OCI-LY1 (cell line): Measurements from ENCODE around the gene FOXJ3.

Source experiments
- H2AFZ ChIP-seq: fragments of 200-600 bp; sonication (generic), shearing (Covaris generic); 2 replicates; pipeline ENCODE4 v1.6.0; 2014; ENCODE audit warnings: antibody characterized with exemption, mild to moderate bottlenecking, low read length
- H3F3A ChIP-seq: fragments of 200-600 bp; sonication (generic), shearing (Covaris generic); 2 replicates; pipeline ENCODE4 v1.6.0; 2014; ENCODE audit warnings: mild to moderate bottlenecking, antibody characterized with exemption, low read length, moderate library complexity; ENCODE audit not compliant: insufficient read depth
- H3K27ac ChIP-seq: fragments of 200-600 bp; sonication (generic); 2 replicates; pipeline ENCODE4 v1.5.1; 2014; ENCODE audit warnings: low read length, mixed run types, mild to moderate bottlenecking, low read depth; ENCODE audit not compliant: poor library complexity, severe bottlenecking
- H3K27me3 ChIP-seq: fragments of 200-600 bp; sonication (generic); 2 replicates; pipeline ENCODE4 v1.6.0; 2014; ENCODE audit warnings: antibody characterized with exemption, mild to moderate bottlenecking, low read length, moderate library complexity; ENCODE audit not compliant: insufficient read depth
- H3K36me3 ChIP-seq: fragments of 200-600 bp; sonication (generic); 2 replicates; pipeline ENCODE4 v1.6.1; 2014; ENCODE audit warnings: mild to moderate bottlenecking, antibody characterized with exemption, low read length, moderate library complexity, mixed read lengths; ENCODE audit not compliant: insufficient read depth
- H3K4me1 ChIP-seq: fragments of 200-600 bp; sonication (generic); 2 replicates; pipeline ENCODE4 v1.5.1; 2014; ENCODE audit warnings: mild to moderate bottlenecking, low read length, moderate library complexity; ENCODE audit not compliant: insufficient read depth, severe bottlenecking
- H3K4me2 ChIP-seq: fragments of 200-600 bp; sonication (generic), shearing (Covaris generic); 2 replicates; pipeline ENCODE4 v1.6.1; 2014; ENCODE audit warnings: low read length
- H3K4me3 ChIP-seq: fragments of 200-600 bp; sonication (generic); 2 replicates; pipeline ENCODE4 v1.5.1; 2014; ENCODE audit warnings: low read length, low read depth, mild to moderate bottlenecking, mixed read lengths; ENCODE audit not compliant: poor library complexity, severe bottlenecking
- H3K79me2 ChIP-seq: fragments of 200-600 bp; shearing (Covaris generic); 2 replicates; pipeline ENCODE4 v1.6.1; 2016; ENCODE audit warnings: mixed run types, low read length, mixed read lengths; ENCODE audit not compliant: insufficient read depth
- H3K9ac ChIP-seq: fragments of 200-600 bp; sonication (generic), shearing (Covaris generic); 2 replicates; pipeline ENCODE4 v1.6.1; 2014; ENCODE audit warnings: mild to moderate bottlenecking, low read length, mixed read lengths
- H3K9me2 ChIP-seq: fragments of 200-600 bp; sonication (generic), shearing (Covaris generic); 2 replicates; pipeline ENCODE4 v1.6.1; 2014; ENCODE audit warnings: low read depth, mild to moderate bottlenecking, low read length, mixed read lengths
- H3K9me3 ChIP-seq: fragments of 200-600 bp; shearing (Covaris generic); 2 replicates; pipeline ENCODE4 v1.6.1; 2014; ENCODE audit warnings: low read length, mixed read lengths
- H4K20me1 ChIP-seq: fragments of 200-600 bp; sonication (generic), shearing (Covaris generic); 2 replicates; pipeline ENCODE4 v1.6.0; 2016; ENCODE audit warnings: mild to moderate bottlenecking, low read length; ENCODE audit not compliant: insufficient read depth
- CTCF ChIP-seq: fragments of 200-600 bp; sonication (generic), shearing (Covaris generic); IDR thresholded peaks from 2 replicates; pipeline ENCODE4 v1.5.1; 2017; ENCODE audit warnings: mild to moderate bottlenecking, antibody characterized with exemption, low read length, moderate library complexity, mixed read lengths
- EZH2 ChIP-seq: fragments of 200-600 bp; sonication (generic), shearing (Covaris generic); IDR thresholded peaks from 2 replicates; pipeline ENCODE4 v1.8.0; 2017; ENCODE audit warnings: borderline replicate concordance, mixed run types, mild to moderate bottlenecking, antibody characterized with exemption, low read length, moderate library complexity, mixed read lengths

FOXJ3 gene

DNA sequence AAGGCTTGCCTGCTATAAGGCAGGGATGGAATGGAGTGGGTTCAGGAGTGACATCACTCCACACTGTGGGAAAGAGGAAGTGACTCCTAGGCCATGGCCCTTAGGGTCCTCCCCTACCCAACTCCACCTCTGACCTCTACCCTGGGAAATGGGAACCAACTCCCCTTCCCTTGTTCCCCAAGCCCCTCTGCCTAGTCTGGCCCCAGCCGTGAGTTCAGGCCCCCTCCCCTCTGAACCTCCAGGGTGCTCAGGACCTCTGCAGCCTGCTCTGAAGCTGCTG lies 166.7 kb downstream of the FOXJ3 start:
- Histone ChIP-seq H3K9ac (no peak overlapping the region), H3K27ac (no peak overlapping the region), H4K20me1 (no peaks in the 10 kb centered on the region), H3F3A (no peaks in the 10 kb centered on the region), H3K4me1 (no peaks in the 10 kb centered on the region), H3K79me2 (no peaks in the 10 kb centered on the region), H3K36me3 (no peaks in the 10 kb centered on the region), H3K9me2 (no peaks in the 10 kb centered on the region), H3K27me3 (peaks cover 4% of the 10 kb centered on the region; the same call in 1 of the 2 replicates), H3K4me2 (no peak overlapping the region), H3K4me3 (no peak overlapping the region), H2AFZ (no peak overlapping the region), H3K9me3 (no peaks in the 10 kb centered on the region)
- TF ChIP-seq CTCF (no peak), EZH2 (no peak)

DNA sequence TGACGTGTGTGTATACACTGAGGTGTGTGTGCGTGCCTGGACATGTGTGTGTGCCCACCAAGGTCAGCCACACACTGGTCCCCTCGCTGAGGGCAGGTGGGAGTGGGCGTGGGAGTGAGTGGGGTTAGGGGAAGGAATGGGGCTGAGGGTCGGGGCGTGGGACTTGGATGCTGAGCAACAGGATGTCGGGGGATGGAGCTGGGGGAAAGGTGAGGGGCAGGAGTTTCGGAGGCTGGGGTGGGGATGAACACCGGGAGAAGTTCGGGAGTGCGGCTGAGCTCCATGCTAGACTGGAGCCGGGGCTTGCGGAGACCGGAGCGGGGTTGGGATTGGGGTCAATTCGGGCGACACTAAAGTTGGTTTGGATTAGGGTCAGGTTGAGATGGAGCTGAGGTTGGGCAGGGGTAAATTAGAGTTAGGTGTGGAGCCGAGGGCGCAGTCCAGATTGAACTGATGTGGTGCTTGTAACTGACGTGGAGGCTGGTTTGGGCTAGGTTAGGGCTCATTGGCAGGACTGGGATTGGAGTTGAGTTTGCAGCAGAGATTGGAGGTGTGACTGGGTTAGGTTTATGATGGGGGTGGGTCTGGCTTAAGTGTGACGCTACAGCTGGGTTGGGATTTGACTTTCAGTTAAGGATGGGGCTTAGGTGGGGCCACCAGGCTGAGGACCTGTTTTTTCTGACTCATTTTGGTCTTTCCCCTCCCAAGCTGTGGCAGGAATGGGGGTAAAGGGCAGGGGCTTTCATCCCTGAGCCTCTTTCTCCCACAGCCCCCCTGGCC lies 167.2 kb downstream of the FOXJ3 start:
- H3K9me3 ChIP-seq: no peaks in the 10 kb centered on the region
- H3F3A ChIP-seq: no peaks in the 10 kb centered on the region
- H3K4me1 ChIP-seq: no peaks in the 10 kb centered on the region
- H3K36me3 ChIP-seq: no peaks in the 10 kb centered on the region
- no peak overlapping the region for H3K4me3 ChIP-seq
- H2AFZ ChIP-seq: no peak overlapping the region
- H3K79me2 ChIP-seq: no peaks in the 10 kb centered on the region
- no peaks in the 10 kb centered on the region for H3K9me2 ChIP-seq
- H3K27me3 ChIP-seq: peaks cover 4% of the 10 kb centered on the region; the same call in 1 of the 2 replicates
- no peak overlapping the region for H3K4me2 ChIP-seq
- TF ChIP-seq EZH2 (no peak), CTCF (no peak)
- no peak overlapping the region for H3K9ac ChIP-seq
- no peak overlapping the region for H3K27ac ChIP-seq
- no peaks in the 10 kb centered on the region for H4K20me1 ChIP-seq

GRCh38 chr1:42165511-42166210 lies 169.4 kb downstream of the FOXJ3 start:
- TF ChIP-seq EZH2 (no peak), CTCF (no peak)
- Histone ChIP-seq H2AFZ (no peak overlapping the region), H3K36me3 (no peaks in the 10 kb centered on the region), H3K27me3 (peaks cover 4% of the 10 kb centered on the region; the same call in 1 of the 2 replicates), H3F3A (no peaks in the 10 kb centered on the region), H3K9me3 (no peaks in the 10 kb centered on the region), H3K79me2 (no peaks in the 10 kb centered on the region), H3K4me1 (no peaks in the 10 kb centered on the region), H4K20me1 (no peaks in the 10 kb centered on the region), H3K4me3 (no peak overlapping the region), H3K27ac (no peak overlapping the region), H3K9ac (no peak overlapping the region), H3K4me2 (no peak overlapping the region), H3K9me2 (no peaks in the 10 kb centered on the region)
